CD4-positive, alpha-beta T cell treated with Interferon gamma for 1 hour (primary cell): ENCODE measurements around the gene IFT57.

Experiments used
- DNase-seq: peaks from one replicate; pipeline ENCODE4 v3.0.0-alpha.2; 2020

Gene IFT57

GRCh38 chr3:108122276-108122675 is 99.9 kb downstream of the IFT57 start:
- no peak for DNase-seq

- DNase-seq = no peak
Measured at GRCh38 chr3:108119398-108120104, 102.7 kb downstream of the IFT57 start.

GRCh38 chr3:108118038-108118768 is 104.0 kb downstream of the IFT57 start:
- DNase-seq = no peak

GRCh38 chr3:108117241-108117775 is 104.9 kb downstream of the IFT57 start:
- no peak for DNase-seq

- DNase-seq = no peak
Measured at GRCh38 chr3:108114423-108115065, 107.7 kb downstream of the IFT57 start.

- DNase-seq = no peak
Measured at GRCh38 chr3:108113975-108114374, 108.2 kb downstream of the IFT57 start.

- DNase-seq = no peak
Measured at GRCh38 chr3:108110934-108111333, 111.3 kb downstream of the IFT57 start.
